Ishikawa (cell line): ENCODE measurements around the gene SCN9A.

Experiments used
- CEBPB ChIP-seq: IDR thresholded peaks from 2 replicates; pipeline ENCODE4 v1.6.1; 2012
- CREB1 ChIP-seq: IDR thresholded peaks from 2 replicates; pipeline ENCODE4 v1.6.1; 2012; ENCODE audit warnings: low read depth
- EGR1 ChIP-seq: IDR thresholded peaks from 2 replicates; pipeline ENCODE4 v1.6.1; 2012
- EP300 ChIP-seq: IDR thresholded peaks from 2 replicates; pipeline ENCODE4 v1.6.1; 2012; ENCODE audit warnings: borderline replicate concordance
- FOXM1 ChIP-seq: IDR thresholded peaks from 2 replicates; pipeline ENCODE4 v1.6.1; 2012; ENCODE audit warnings: low read depth, borderline replicate concordance
- NFIC ChIP-seq: IDR thresholded peaks from 2 replicates; pipeline ENCODE4 v1.6.1; 2012
- RAD21 ChIP-seq: IDR thresholded peaks from 2 replicates; pipeline ENCODE4 v1.6.1; 2012; ENCODE audit warnings: low read depth
- TAF1 ChIP-seq: IDR thresholded peaks from 2 replicates; pipeline ENCODE4 v1.6.1; 2012; ENCODE audit warnings: low read depth, mild to moderate bottlenecking
- TCF12 ChIP-seq: IDR thresholded peaks from 2 replicates; pipeline ENCODE4 v1.6.1; 2012; ENCODE audit warnings: low read depth
- TEAD4 ChIP-seq: IDR thresholded peaks from 2 replicates; pipeline ENCODE4 v1.6.1; 2012
- YY1 ChIP-seq: IDR thresholded peaks from 2 replicates; pipeline ENCODE4 v1.6.1; 2012; ENCODE audit warnings: low read depth
- ZBTB7A ChIP-seq: IDR thresholded peaks from 2 replicates; pipeline ENCODE4 v1.6.1; 2012; ENCODE audit warnings: low read depth
- TF ChIP-seq, protein P1 (sequence below): IDR thresholded peaks from 2 replicates; pipeline ENCODE4 v1.6.1; 2012; ENCODE audit warnings: low read depth, mild to moderate bottlenecking
- TF ChIP-seq, protein P2 (sequence below): IDR thresholded peaks from 2 replicates; pipeline ENCODE4 v1.6.1; 2012
- TF ChIP-seq, protein P3 (sequence below): IDR thresholded peaks from 2 replicates; pipeline ENCODE4 v1.6.1; 2012

The SCN9A gene

GRCh38 chr2:166173263-166173662, 202.5 kb downstream of the SCN9A start:
- TF ChIP-seq TCF12 = no peak
- TF ChIP-seq, protein P1, sequence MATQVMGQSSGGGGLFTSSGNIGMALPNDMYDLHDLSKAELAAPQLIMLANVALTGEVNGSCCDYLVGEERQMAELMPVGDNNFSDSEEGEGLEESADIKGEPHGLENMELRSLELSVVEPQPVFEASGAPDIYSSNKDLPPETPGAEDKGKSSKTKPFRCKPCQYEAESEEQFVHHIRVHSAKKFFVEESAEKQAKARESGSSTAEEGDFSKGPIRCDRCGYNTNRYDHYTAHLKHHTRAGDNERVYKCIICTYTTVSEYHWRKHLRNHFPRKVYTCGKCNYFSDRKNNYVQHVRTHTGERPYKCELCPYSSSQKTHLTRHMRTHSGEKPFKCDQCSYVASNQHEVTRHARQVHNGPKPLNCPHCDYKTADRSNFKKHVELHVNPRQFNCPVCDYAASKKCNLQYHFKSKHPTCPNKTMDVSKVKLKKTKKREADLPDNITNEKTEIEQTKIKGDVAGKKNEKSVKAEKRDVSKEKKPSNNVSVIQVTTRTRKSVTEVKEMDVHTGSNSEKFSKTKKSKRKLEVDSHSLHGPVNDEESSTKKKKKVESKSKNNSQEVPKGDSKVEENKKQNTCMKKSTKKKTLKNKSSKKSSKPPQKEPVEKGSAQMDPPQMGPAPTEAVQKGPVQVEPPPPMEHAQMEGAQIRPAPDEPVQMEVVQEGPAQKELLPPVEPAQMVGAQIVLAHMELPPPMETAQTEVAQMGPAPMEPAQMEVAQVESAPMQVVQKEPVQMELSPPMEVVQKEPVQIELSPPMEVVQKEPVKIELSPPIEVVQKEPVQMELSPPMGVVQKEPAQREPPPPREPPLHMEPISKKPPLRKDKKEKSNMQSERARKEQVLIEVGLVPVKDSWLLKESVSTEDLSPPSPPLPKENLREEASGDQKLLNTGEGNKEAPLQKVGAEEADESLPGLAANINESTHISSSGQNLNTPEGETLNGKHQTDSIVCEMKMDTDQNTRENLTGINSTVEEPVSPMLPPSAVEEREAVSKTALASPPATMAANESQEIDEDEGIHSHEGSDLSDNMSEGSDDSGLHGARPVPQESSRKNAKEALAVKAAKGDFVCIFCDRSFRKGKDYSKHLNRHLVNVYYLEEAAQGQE = no peak
- no peak for TF ChIP-seq EGR1
- no peak for TF ChIP-seq RAD21
- TF ChIP-seq, protein P2, sequence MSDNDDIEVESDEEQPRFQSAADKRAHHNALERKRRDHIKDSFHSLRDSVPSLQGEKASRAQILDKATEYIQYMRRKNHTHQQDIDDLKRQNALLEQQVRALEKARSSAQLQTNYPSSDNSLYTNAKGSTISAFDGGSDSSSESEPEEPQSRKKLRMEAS = no peak
- TF ChIP-seq, protein P3, sequence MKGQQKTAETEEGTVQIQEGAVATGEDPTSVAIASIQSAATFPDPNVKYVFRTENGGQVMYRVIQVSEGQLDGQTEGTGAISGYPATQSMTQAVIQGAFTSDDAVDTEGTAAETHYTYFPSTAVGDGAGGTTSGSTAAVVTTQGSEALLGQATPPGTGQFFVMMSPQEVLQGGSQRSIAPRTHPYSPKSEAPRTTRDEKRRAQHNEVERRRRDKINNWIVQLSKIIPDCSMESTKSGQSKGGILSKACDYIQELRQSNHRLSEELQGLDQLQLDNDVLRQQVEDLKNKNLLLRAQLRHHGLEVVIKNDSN = no peak
- no peak for TF ChIP-seq EP300
- no peak for TF ChIP-seq FOXM1
- TF ChIP-seq ZBTB7A = no peak
- TF ChIP-seq YY1 = no peak
- no peak for TF ChIP-seq CREB1

DNA sequence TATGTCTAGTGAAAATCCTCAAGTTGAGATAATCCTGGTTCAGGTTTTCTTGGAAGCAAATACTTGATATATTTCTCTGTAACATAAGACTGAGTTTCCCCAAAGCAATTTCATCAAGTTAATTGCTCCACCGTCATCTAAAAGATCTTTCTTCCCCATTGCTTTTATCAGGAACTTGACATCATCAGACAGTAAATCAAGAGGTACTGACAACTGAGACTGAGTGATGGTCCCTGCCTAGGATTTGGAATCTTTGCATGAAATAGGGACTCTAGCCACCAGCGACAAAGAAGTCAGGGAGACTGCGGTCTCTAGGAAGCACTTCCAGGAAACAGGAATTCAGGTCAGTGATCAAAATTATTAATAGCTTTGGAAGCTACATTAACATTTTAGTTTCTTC, 204.5 kb downstream of the SCN9A start:
- TF ChIP-seq, protein P3 = no peak
- TF ChIP-seq TEAD4 (no peak), EP300 (no peak), TCF12 (no peak), NFIC (no peak), ZBTB7A (no peak), CREB1 (no peak), FOXM1 (no peak), TAF1 (no peak), YY1 (no peak), RAD21 (no peak), CEBPB (no peak)
- TF ChIP-seq, protein P2 = no peak
- TF ChIP-seq, protein P1 = no peak

DNA sequence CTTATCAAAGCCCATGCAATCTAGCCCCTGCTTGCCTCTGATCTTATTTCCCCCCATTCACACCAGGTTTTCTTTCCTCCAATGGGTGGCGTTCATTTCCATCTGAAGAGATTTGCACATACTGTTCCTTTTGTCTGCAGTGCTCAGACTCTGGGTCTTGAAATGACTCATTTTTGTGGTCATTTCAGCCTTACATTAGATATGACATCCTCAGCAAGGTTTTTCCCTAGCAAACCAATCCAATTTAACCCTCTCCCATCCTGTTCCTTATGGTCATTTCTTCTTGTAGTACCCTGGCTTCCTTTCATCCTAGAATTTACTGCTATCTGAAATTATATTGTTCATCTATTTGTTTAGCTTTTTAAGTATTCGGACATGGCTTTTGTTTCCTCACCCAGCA, 205.4 kb downstream of the SCN9A start:
- no peak for TF ChIP-seq TAF1
- no peak for TF ChIP-seq TEAD4

DNA sequence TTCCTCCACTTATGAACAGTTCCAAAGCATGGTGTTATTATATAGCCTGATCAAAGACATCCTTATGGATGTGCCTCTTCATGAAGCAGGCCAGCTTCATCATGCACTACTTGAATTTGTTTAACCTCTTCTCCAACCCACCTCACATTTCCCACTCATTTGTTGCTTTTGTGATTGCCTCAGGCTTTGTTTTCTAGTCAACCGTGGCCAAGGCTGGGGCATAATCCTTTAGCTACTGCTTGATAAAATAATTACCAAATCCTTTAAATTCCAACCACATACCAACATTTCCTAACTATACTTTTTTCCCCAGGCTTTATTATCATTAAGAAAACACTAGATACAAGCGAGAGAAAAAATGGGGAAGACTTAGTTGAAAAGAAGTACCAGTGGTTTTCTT, 208.3 kb downstream of the SCN9A start:
- TF ChIP-seq EP300 (no peak), NFIC (no peak), CREB1 (no peak), ZBTB7A (no peak), YY1 (no peak), FOXM1 (no peak), EGR1 (no peak), RAD21 (no peak), CEBPB (no peak), TCF12 (no peak), TAF1 (no peak), TEAD4 (no peak)
- TF ChIP-seq, protein P2 = no peak
- TF ChIP-seq, protein P3 = no peak
- TF ChIP-seq, protein P1 = no peak
